ENCODE measurements around the gene PTPN12.

- TF ChIP-seq CTCF (conservative IDR thresholded peaks at IDR 0.05 in 1 of 2, IDR thresholded peaks at IDR 0.05 in 1 of 2; ENCODE audit: low read depth in 1 of 2, low read length in 2 of 2), result no peak
- no peak for TF ChIP-seq EZH2 (IDR thresholded peaks at IDR 0.05; ENCODE audit: low read length, missing control alignments)
Observed at GRCh38 chr7:77548206-77548605, 11.1 kb downstream of the PTPN12 start.
